ENCODE measurements around the gene TRIM29. TPM values are rescaled to one million over a fixed set of nuclear protein-coding genes. Genes with fewer than 3 reads are reported as not detected.
A peak's percentile ranks its signal among the peaks of the same experiment; 100 is the strongest.
"Not testable (repeated sequence)": the region's sequence is repeated elsewhere in the genome, so short reads cannot be mapped to it uniquely, and the experiment has no call there.

The TRIM29 gene
- not detected in 2 replicates for total RNA-seq

- DNase-seq, result no peak
Measured at GRCh38 chr11:120137611-120138521, at the start of gene TRIM29. TRIM29 (minus strand) TSS chr11:120138113; CDS start chr11:120138031, 82 bp downstream.

- no peak for DNase-seq
Measured at GRCh38 chr11:120186774-120187591, 49.1 kb upstream of the TRIM29 start.

GRCh38 chr11:120186456-120186773 lies 48.5 kb upstream of the TRIM29 start:
- DNase-seq, result no peak

- DNase-seq, result no peak
Measured at GRCh38 chr11:120185706-120186455, 48.0 kb upstream of the TRIM29 start.

- DNase-seq, result no peak
Measured at GRCh38 chr11:120184946-120185705, 47.2 kb upstream of the TRIM29 start.

- no peak for DNase-seq
Measured at GRCh38 chr11:120184371-120184945, 46.5 kb upstream of the TRIM29 start.

GRCh38 chr11:120183701-120184141 lies 45.8 kb upstream of the TRIM29 start:
- no peak for DNase-seq

GRCh38 chr11:120182790-120183491 lies 45.0 kb upstream of the TRIM29 start:
- DNase-seq, result peak; percentile 29

- DNase-seq, result no peak
Measured at GRCh38 chr11:120182372-120182771, 44.5 kb upstream of the TRIM29 start.

GRCh38 chr11:120181376-120181975 lies 43.6 kb upstream of the TRIM29 start:
- no peak for DNase-seq

GRCh38 chr11:120180551-120181232 lies 42.8 kb upstream of the TRIM29 start:
- DNase-seq, result peak; percentile 24

- DNase-seq, result not testable (repeated sequence)
Measured at GRCh38 chr11:120180063-120180462, 42.1 kb upstream of the TRIM29 start.

GRCh38 chr11:120179057-120179672 lies 41.3 kb upstream of the TRIM29 start:
- DNase-seq, result no peak

GRCh38 chr11:120178561-120179056 lies 40.7 kb upstream of the TRIM29 start:
- DNase-seq, result no peak

- DNase-seq, result no peak
Measured at GRCh38 chr11:120174866-120175265, 37.0 kb upstream of the TRIM29 start.

GRCh38 chr11:120173807-120174206 lies 35.9 kb upstream of the TRIM29 start:
- no peak for DNase-seq

GRCh38 chr11:120173019-120173705 lies 35.2 kb upstream of the TRIM29 start:
- no peak for DNase-seq

GRCh38 chr11:120172054-120172911 lies 34.4 kb upstream of the TRIM29 start:
- DNase-seq, result peak; percentile 77

Data from dermis blood vessel endothelial cell (primary cell).